Activated CD8-positive, alpha-beta T cell treated with anti-CD3 and anti-CD28 coated beads, Interleukin-2, amount 10 ng/mL, durations not matched to agents 7 days and 5 days (primary cell): Measurements from ENCODE around the gene HOXD8. TPM values are rescaled to one million over a fixed set of nuclear protein-coding genes. Genes with fewer than 3 reads are reported as not detected.

Source experiments
- ATAC-seq: fragments of 150-1000 bp; cut with Tn5 transposase; one replicate; pipeline ENCODE4 v1.10.0; 2021; ENCODE audit warnings: moderate library complexity
- CTCF ChIA-PET: fragments of 350-600 bp; sonication (Branson Sonifier 250); formaldehyde crosslinking; loops from one replicate; lab custom pipeline; 2021; ENCODE audit warnings: antibody characterized with exemption; lab: Charles Lee
- POLR2A ChIA-PET: fragments of 350-600 bp; sonication (Branson Sonifier 250); formaldehyde crosslinking; loops from one replicate; lab custom pipeline; 2021; ENCODE audit warnings: antibody characterized with exemption; lab: Charles Lee
- DNase-seq: peaks from one replicate; pipeline ENCODE4 v3.0.0-alpha.2; 2020
- H3K27ac Mint-ChIP-seq: one replicate; pipeline ENCODE4 v1.8.0; 2021; ENCODE audit warnings: mild to moderate bottlenecking, mixed read lengths
- H3K27me3 Mint-ChIP-seq: one replicate; pipeline ENCODE4 v1.8.0; 2021; ENCODE audit warnings: low read depth, mixed read lengths
- H3K36me3 Mint-ChIP-seq: one replicate; pipeline ENCODE4 v1.8.0; 2021; ENCODE audit warnings: low read depth, mixed read lengths
- H3K4me1 Mint-ChIP-seq: one replicate; pipeline ENCODE4 v1.8.0; 2021; ENCODE audit warnings: low read depth, mixed read lengths
- H3K4me3 Mint-ChIP-seq: one replicate; pipeline ENCODE4 v1.8.0; 2021; ENCODE audit warnings: mild to moderate bottlenecking, mixed read lengths
- H3K9me3 Mint-ChIP-seq: one replicate; pipeline ENCODE4 v1.8.0; 2022; ENCODE audit warnings: mixed read lengths; ENCODE audit not compliant: insufficient read depth
- total RNA-seq, 2 experiments: library from RNA; stranded (reverse); gene quantifications; one replicate each; pipeline ENCODE4 v1.2.3, GENCODE V29; 2021

HOXD8 gene
- total RNA-seq, 2 experiments from 2014 or later: not detected

GRCh38 chr2:176114120-176114929 lies 15.2 kb upstream of the HOXD8 start:
- no peak for ATAC-seq
- peaks cover 8% of the 10 kb centered on the region for H3K36me3 Mint-ChIP-seq
- no peak overlapping the region for H3K27ac Mint-ChIP-seq

GRCh38 chr2:176114930-176115625 lies 14.4 kb upstream of the HOXD8 start:
- ChIA-PET POLR2A (no interaction called here), CTCF (no interaction called here)
- H3K27ac Mint-ChIP-seq: no peak overlapping the region

More at GRCh38 chr2:176114120-176114929, 15.2 kb upstream of the HOXD8 start:
- no peak for DNase-seq
- Mint-ChIP-seq H3K4me1 (no peaks in the 10 kb centered on the region), H3K4me3 (no peak overlapping the region), H3K9me3 (peaks cover 10% of the 10 kb centered on the region), H3K27me3 (peaks cover 84% of the 10 kb centered on the region)
- CTCF ChIA-PET: interaction anchor here (0.9 to 1.0 kb wide), 2 partner anchors 17 to 48 kb away, joined by 3 to 5 read pairs; no protein-coding TSS in a partner anchor
- POLR2A ChIA-PET: interaction anchor here (0.7 kb wide), 1 partner anchor 10 kb away, joined by 3 read pairs; no protein-coding TSS in a partner anchor

GRCh38 chr2:176115883-176116813 lies 13.4 kb upstream of the HOXD8 start, which contains the start of gene HOXD10:
TSS of gene HOXD10 (plus strand) at chr2:176116778. CDS start at chr2:176116834, 56 bp downstream.
- no peak for DNase-seq
- no peak within 1 kb of the TSS for H3K27ac Mint-ChIP-seq
- peaks cover 86% of the 10 kb centered on the region for H3K27me3 Mint-ChIP-seq
- ChIA-PET CTCF (no interaction called here), POLR2A (no interaction called here)
- no peak within 1 kb of the TSS for H3K4me3 Mint-ChIP-seq
- peaks cover 10% of the 10 kb centered on the region for H3K9me3 Mint-ChIP-seq
- peaks cover 6% of the 10 kb centered on the region for H3K36me3 Mint-ChIP-seq
- no peak for ATAC-seq
- no peaks in the 10 kb centered on the region for H3K4me1 Mint-ChIP-seq

More at GRCh38 chr2:176114930-176115625, 14.4 kb upstream of the HOXD8 start:
- Mint-ChIP-seq H3K36me3 (peaks cover 6% of the 10 kb centered on the region), H3K4me1 (no peaks in the 10 kb centered on the region), H3K27me3 (peaks cover 84% of the 10 kb centered on the region), H3K9me3 (peaks cover 10% of the 10 kb centered on the region), H3K4me3 (no peak overlapping the region)
- no peak for DNase-seq
- ATAC-seq: no peak

GRCh38 chr2:176117162-176117822 lies 12.2 kb upstream of the HOXD8 start:
- Mint-ChIP-seq H3K4me3 (no peak overlapping the region), H3K27ac (no peak overlapping the region)
- CTCF ChIA-PET: no interaction called here

GRCh38 chr2:176117823-176118371 lies 11.6 kb upstream of the HOXD8 start:
- H3K9me3 Mint-ChIP-seq: peaks cover 9% of the 10 kb centered on the region
- no peak overlapping the region for H3K4me3 Mint-ChIP-seq
- ChIA-PET CTCF (no interaction called here), POLR2A (no interaction called here)
- no peaks in the 10 kb centered on the region for H3K4me1 Mint-ChIP-seq
- H3K27me3 Mint-ChIP-seq: peaks cover 83% of the 10 kb centered on the region
- DNase-seq: no peak
- peaks cover 4% of the 10 kb centered on the region for H3K36me3 Mint-ChIP-seq
- H3K27ac Mint-ChIP-seq: no peak overlapping the region
- no peak for ATAC-seq

More at GRCh38 chr2:176117162-176117822, 12.2 kb upstream of the HOXD8 start:
- peaks cover 4% of the 10 kb centered on the region for H3K36me3 Mint-ChIP-seq
- ATAC-seq (no peak), DNase-seq (no peak)
- peaks cover 10% of the 10 kb centered on the region for H3K9me3 Mint-ChIP-seq
- POLR2A ChIA-PET: no interaction called here
- H3K27me3 Mint-ChIP-seq: peaks cover 84% of the 10 kb centered on the region
- H3K4me1 Mint-ChIP-seq: no peaks in the 10 kb centered on the region

GRCh38 chr2:176118601-176119339 lies 10.7 kb upstream of the HOXD8 start:
- ATAC-seq (no peak), DNase-seq (no peak)
- peaks cover 81% of the 10 kb centered on the region for H3K27me3 Mint-ChIP-seq
- no peaks in the 10 kb centered on the region for H3K4me1 Mint-ChIP-seq
- POLR2A ChIA-PET: no interaction called here
- H3K27ac Mint-ChIP-seq: no peak overlapping the region
- peaks cover 5% of the 10 kb centered on the region for H3K36me3 Mint-ChIP-seq
- peaks cover 6% of the 10 kb centered on the region for H3K9me3 Mint-ChIP-seq
- H3K4me3 Mint-ChIP-seq: no peak overlapping the region
- CTCF ChIA-PET: no interaction called here

GRCh38 chr2:176120364-176121189 lies 8.9 kb upstream of the HOXD8 start:
- H3K27me3 Mint-ChIP-seq: peaks cover 82% of the 10 kb centered on the region
- POLR2A ChIA-PET: no interaction called here
- ATAC-seq (no peak), DNase-seq (no peak)
- no peaks in the 10 kb centered on the region for H3K4me1 Mint-ChIP-seq
- no peak overlapping the region for H3K4me3 Mint-ChIP-seq
- H3K9me3 Mint-ChIP-seq: peaks cover 6% of the 10 kb centered on the region
- H3K36me3 Mint-ChIP-seq: peaks cover 9% of the 10 kb centered on the region
- no peak overlapping the region for H3K27ac Mint-ChIP-seq
- CTCF ChIA-PET: interaction anchor here (1.1 to 2.3 kb wide), 7 partner anchors 10 to 532 kb away, joined by 3 to 6 read pairs (median 3); no protein-coding TSS in a partner anchor

- Mint-ChIP-seq H3K4me3 (no peak overlapping the region), H3K27me3 (peaks cover 83% of the 10 kb centered on the region), H3K4me1 (no peaks in the 10 kb centered on the region), H3K36me3 (peaks cover 8% of the 10 kb centered on the region), H3K9me3 (peaks cover 6% of the 10 kb centered on the region), H3K27ac (no peak overlapping the region)
- ATAC-seq (no peak), DNase-seq (no peak)
- CTCF ChIA-PET: interaction anchor here (1.1 to 2.3 kb wide), 6 partner anchors 10 to 531 kb away, joined by 3 to 6 read pairs (median 4); no protein-coding TSS in a partner anchor
- POLR2A ChIA-PET: no interaction called here
Measured at GRCh38 chr2:176121190-176122051, 8.1 kb upstream of the HOXD8 start.

GRCh38 chr2:176122052-176122682 lies 7.3 kb upstream of the HOXD8 start:
- peaks cover 6% of the 10 kb centered on the region for H3K36me3 Mint-ChIP-seq
- H3K27me3 Mint-ChIP-seq: peaks cover 82% of the 10 kb centered on the region
- ChIA-PET POLR2A (no interaction called here), CTCF (interaction anchor here (1.6 to 2.3 kb wide), 3 partner anchors 10 to 40 kb away, joined by 3 to 6 read pairs (median 5); no protein-coding TSS in a partner anchor)
- DNase-seq: no peak
- H3K4me3 Mint-ChIP-seq: peak overlapping the region; percentile 43
- ATAC-seq: no peak
- peaks cover 2% of the 10 kb centered on the region for H3K9me3 Mint-ChIP-seq
- H3K27ac Mint-ChIP-seq: no peak overlapping the region
- peaks cover 2% of the 10 kb centered on the region for H3K4me1 Mint-ChIP-seq
